ENCODE data around the gene CYS1. TPM values are rescaled to one million over a fixed set of nuclear protein-coding genes. Genes with fewer than 3 reads are reported as not detected.

The CYS1 gene
- total RNA-seq, 2 donors from 2014 or later = 0.29 to 0.44 TPM

GRCh38 chr2:10123281-10123680 is 43.1 kb upstream of the CYS1 start:
- no peak for TF ChIP-seq CTCF (conservative IDR thresholded peaks at IDR 0.05)
- H3K9ac ChIP-seq (ENCODE audit: extremely low read depth, low read length, poor library complexity, severe bottlenecking) = peak overlapping the region; percentile 74
- Mint-ChIP-seq H3K27ac (peak overlapping the region; percentile 81), H3K9me3 (no peaks in the 10 kb centered on the region), H3K4me3 (peak overlapping the region; percentile 90), H3K36me3 (ENCODE audit: low read depth) (peaks cover 41% of the 10 kb centered on the region), H3K27me3 (ENCODE audit: insufficient read depth) (no peaks in the 10 kb centered on the region), H3K4me1 (peaks cover 13% of the 10 kb centered on the region)
- H3K27me3 ChIP-seq (ENCODE audit: control insufficient read depth, insufficient read depth, low read length, poor library complexity, severe bottlenecking) = no peaks in the 10 kb centered on the region
- peak overlapping the region; percentile 90 for H3K4me3 ChIP-seq (ENCODE audit: low read length)
- H3K9me3 ChIP-seq (ENCODE audit: control insufficient read depth, low read length) = no peaks in the 10 kb centered on the region
- peaks cover 4% of the 10 kb centered on the region for H3K4me1 ChIP-seq (ENCODE audit: control insufficient read depth, insufficient read depth, low read length)
- no peak overlapping the region for H3K27ac ChIP-seq (ENCODE audit: low read depth, low read length)
- H3K36me3 ChIP-seq (ENCODE audit: control insufficient read depth, insufficient read depth, low read length) = peaks cover 40% of the 10 kb centered on the region
- no peak for DNase-seq
- 2% methylated on average over 7 to 18 of the region's 18 CpGs for WGBS, 2 experiments (ENCODE audit: insufficient coverage in 1 of 2, insufficient read length in 1 of 2)

- Mint-ChIP-seq H3K27ac (peak within 1 kb of the TSS; percentile 97), H3K9me3 (no peaks in the 10 kb centered on the region), H3K27me3 (ENCODE audit: insufficient read depth) (no peaks in the 10 kb centered on the region), H3K4me1 (peaks cover 13% of the 10 kb centered on the region), H3K4me3 (peak within 1 kb of the TSS; percentile 90), H3K36me3 (ENCODE audit: low read depth) (peaks cover 37% of the 10 kb centered on the region)
- Histone ChIP-seq H3K36me3 (ENCODE audit: control insufficient read depth, insufficient read depth, low read length) (peaks cover 34% of the 10 kb centered on the region), H3K4me3 (ENCODE audit: low read length) (peak within 1 kb of the TSS; percentile 90), H3K27me3 (ENCODE audit: control insufficient read depth, insufficient read depth, low read length, poor library complexity, severe bottlenecking) (no peaks in the 10 kb centered on the region), H3K4me1 (ENCODE audit: control insufficient read depth, insufficient read depth, low read length) (peaks cover 4% of the 10 kb centered on the region), H3K9me3 (ENCODE audit: control insufficient read depth, low read length) (no peaks in the 10 kb centered on the region), H3K27ac (ENCODE audit: low read depth, low read length) (peak within 1 kb of the TSS; percentile 91), H3K9ac (ENCODE audit: extremely low read depth, low read length, poor library complexity, severe bottlenecking) (peak within 1 kb of the TSS; percentile 74)
- 0 to 1% methylated on average over 40 to 81 of the region's 81 CpGs for WGBS, 2 experiments (ENCODE audit: insufficient coverage in 1 of 2, insufficient read length in 1 of 2)
- DNase-seq = peak; percentile 98
- no peak for TF ChIP-seq CTCF (conservative IDR thresholded peaks at IDR 0.05)
These were observed 42.5 kb upstream of the CYS1 start, which contains the start of gene RRM2 for GRCh38 chr2:10122500-10123280. Gene RRM2, plus strand, starts transcription at chr2:10122739. Its CDS starts 60 bp downstream, at chr2:10122799.

GRCh38 chr2:10120877-10121574 is 40.8 kb upstream of the CYS1 start:
- Mint-ChIP-seq H3K36me3 (ENCODE audit: low read depth) (peaks cover 26% of the 10 kb centered on the region), H3K27me3 (ENCODE audit: insufficient read depth) (no peaks in the 10 kb centered on the region), H3K4me3 (peak overlapping the region; percentile 90), H3K27ac (peak overlapping the region; percentile 97), H3K4me1 (peaks cover 13% of the 10 kb centered on the region), H3K9me3 (no peaks in the 10 kb centered on the region)
- no peak for DNase-seq
- H3K36me3 ChIP-seq (ENCODE audit: control insufficient read depth, insufficient read depth, low read length) = peaks cover 17% of the 10 kb centered on the region
- H3K9me3 ChIP-seq (ENCODE audit: control insufficient read depth, low read length) = no peaks in the 10 kb centered on the region
- no peaks in the 10 kb centered on the region for H3K4me1 ChIP-seq (ENCODE audit: control insufficient read depth, insufficient read depth, low read length)
- peak overlapping the region; percentile 80 for H3K27ac ChIP-seq (ENCODE audit: low read depth, low read length)
- WGBS, 2 experiments (ENCODE audit: insufficient coverage in 1 of 2, insufficient read length in 1 of 2) = 14 to 17% methylated on average over 6 to 13 of the region's 13 CpGs
- peak overlapping the region; percentile 74 for H3K9ac ChIP-seq (ENCODE audit: extremely low read depth, low read length, poor library complexity, severe bottlenecking)
- peak overlapping the region; percentile 90 for H3K4me3 ChIP-seq (ENCODE audit: low read length)
- no peaks in the 10 kb centered on the region for H3K27me3 ChIP-seq (ENCODE audit: control insufficient read depth, insufficient read depth, low read length, poor library complexity, severe bottlenecking)
- no peak for TF ChIP-seq CTCF (conservative IDR thresholded peaks at IDR 0.05)

Measured in endodermal cell (in vitro differentiated cells).